HEK293 (cell line): ENCODE results near the gene RNF169.

Experiments used
- CTCF ChIA-PET: fragments of 350-600 bp; formaldehyde crosslinking; extraction: SDS; loops from one replicate; lab custom pipeline; 2021; ENCODE audit warnings: antibody characterized with exemption; lab: Yijun Ruan, JAX
- POLR2A ChIA-PET: fragments of 300-600 bp; formaldehyde crosslinking; extraction: SDS; loops from one replicate; lab custom pipeline; 2020; ENCODE audit warnings: antibody characterized with exemption, inconsistent platforms; lab: Yijun Ruan, JAX
- H3K27ac ChIP-seq: fragments of 200-500 bp; sonication (Bioruptor generic); 2 replicates; pipeline ENCODE4 v1.5.1; 2014; ENCODE audit warnings: low read depth, low read length, control low read depth, inconsistent platforms; ENCODE audit errors: extremely low read depth
- H3K36me3 ChIP-seq, 2 experiments: fragments of 200-500 bp in 1 of 2; sonication (Bioruptor generic) in 1 of 2; 1 replicate in 1 of 2; 2 replicates in 1 of 2; pipeline ENCODE4 v1.5.1; 2014 to 2017; ENCODE audit warnings: inconsistent platforms in 2 of 2, low read length in 2 of 2; ENCODE audit not compliant: control insufficient read depth in 2 of 2, insufficient read depth in 1 of 2
- H3K4me1 ChIP-seq: fragments of 200-500 bp; sonication (Bioruptor generic); 2 replicates; pipeline ENCODE4 v1.5.1; 2014; ENCODE audit warnings: mild to moderate bottlenecking, low read length, inconsistent platforms; ENCODE audit not compliant: control insufficient read depth, insufficient read depth
- H3K4me3 ChIP-seq: 2 replicates; pipeline ENCODE4 v1.5.1; 2011; ENCODE audit warnings: low read depth, mild to moderate bottlenecking, control low read depth, low read length, moderate library complexity
- H3K9me3 ChIP-seq: fragments of 200-500 bp; sonication (Bioruptor generic); 2 replicates; pipeline ENCODE4 v1.5.1; 2014; ENCODE audit warnings: low read depth, low read length, inconsistent platforms; ENCODE audit not compliant: control insufficient read depth, insufficient read depth
- EGR2 ChIP-seq: fragments of 450-650 bp; formaldehyde crosslinking; IDR thresholded peaks from 2 replicates; pipeline ENCODE4 v1.5.1; 2016; ENCODE audit warnings: low read depth, missing biosample characterization, missing genetic modification characterization
- GFI1B ChIP-seq: fragments of 450-650 bp; formaldehyde crosslinking; IDR thresholded peaks from 2 replicates; pipeline ENCODE4 v1.5.1; 2016; ENCODE audit warnings: missing biosample characterization, missing genetic modification characterization
- IKZF3 ChIP-seq: fragments of 450-650 bp; IDR thresholded peaks from 2 replicates; pipeline ENCODE4 v1.5.0; 2018; ENCODE audit warnings: missing biosample characterization, mild to moderate bottlenecking, missing genetic modification characterization, moderate library complexity
- WT1 ChIP-seq: fragments of 450-650 bp; formaldehyde crosslinking; IDR thresholded peaks from 2 replicates; pipeline ENCODE4 v1.5.1; 2016; ENCODE audit warnings: missing biosample characterization, missing genetic modification characterization
- ZBTB44 ChIP-seq: fragments of 450-650 bp; IDR thresholded peaks from 2 replicates; pipeline ENCODE4 v1.5.1; 2018; ENCODE audit warnings: missing biosample characterization, mild to moderate bottlenecking, missing genetic modification characterization
- ZNF146 ChIP-seq: fragments of 450-650 bp; formaldehyde crosslinking; IDR thresholded peaks from 2 replicates; pipeline ENCODE4 v1.5.1; 2016; ENCODE audit warnings: missing biosample characterization, missing genetic modification characterization
- ZNF175 ChIP-seq: fragments of 450-650 bp; formaldehyde crosslinking; IDR thresholded peaks from 2 replicates; pipeline ENCODE4 v1.5.1; 2016; ENCODE audit warnings: missing biosample characterization, missing genetic modification characterization
- ZNF266 ChIP-seq: fragments of 450-650 bp; formaldehyde crosslinking; IDR thresholded peaks from 2 replicates; pipeline ENCODE4 v1.5.1; 2016; ENCODE audit warnings: missing biosample characterization, missing genetic modification characterization, low read depth
- ZNF324 ChIP-seq: fragments of 450-650 bp; formaldehyde crosslinking; IDR thresholded peaks from 2 replicates; pipeline ENCODE4 v1.5.1; 2016; ENCODE audit warnings: missing biosample characterization, missing genetic modification characterization
- ZNF350 ChIP-seq: fragments of 450-650 bp; formaldehyde crosslinking; IDR thresholded peaks from 2 replicates; pipeline ENCODE4 v1.5.0; 2017; ENCODE audit warnings: missing biosample characterization, mild to moderate bottlenecking, missing genetic modification characterization
- ZNF362 ChIP-seq: fragments of 450-650 bp; formaldehyde crosslinking; IDR thresholded peaks from 2 replicates; pipeline ENCODE4 v1.5.1; 2016; ENCODE audit warnings: missing biosample characterization, missing genetic modification characterization
- ZNF366 ChIP-seq: fragments of 450-650 bp; formaldehyde crosslinking; conservative IDR thresholded peaks from 2 replicates; pipeline ENCODE4 v1.5.1; 2016; ENCODE audit warnings: missing biosample characterization, missing genetic modification characterization
- ZNF473 ChIP-seq: fragments of 450-650 bp; formaldehyde crosslinking; IDR thresholded peaks from 2 replicates; pipeline ENCODE4 v1.5.1; 2017; ENCODE audit warnings: missing biosample characterization, missing genetic modification characterization
- ZNF501 ChIP-seq: fragments of 450-650 bp; formaldehyde crosslinking; IDR thresholded peaks from 2 replicates; pipeline ENCODE4 v1.5.1; 2016; ENCODE audit warnings: missing biosample characterization, missing genetic modification characterization
- ZNF529 ChIP-seq: fragments of 450-650 bp; formaldehyde crosslinking; IDR thresholded peaks from 2 replicates; pipeline ENCODE4 v1.5.1; 2017; ENCODE audit warnings: missing genetic modification characterization, missing biosample characterization; ENCODE audit not compliant: insufficient replicate concordance
- ZNF530 ChIP-seq: fragments of 450-650 bp; formaldehyde crosslinking; IDR thresholded peaks from 2 replicates; pipeline ENCODE4 v1.5.1; 2016; ENCODE audit warnings: low read depth, missing biosample characterization, missing genetic modification characterization
- ZNF600 ChIP-seq: fragments of 450-650 bp; formaldehyde crosslinking; IDR thresholded peaks from 2 replicates; pipeline ENCODE4 v1.5.1; 2016; ENCODE audit warnings: missing biosample characterization, missing genetic modification characterization
- ZNF626 ChIP-seq: fragments of 450-650 bp; sonication (Bioruptor Pico); formaldehyde crosslinking; IDR thresholded peaks from 2 replicates; pipeline ENCODE4 v1.5.1; 2018; ENCODE audit warnings: missing biosample characterization, missing genetic modification characterization, inconsistent platforms
- ZNF768 ChIP-seq: fragments of 450-650 bp; formaldehyde crosslinking; IDR thresholded peaks from 2 replicates; pipeline ENCODE4 v1.5.1; 2018; ENCODE audit warnings: missing biosample characterization, mild to moderate bottlenecking, missing genetic modification characterization
- ZNF837 ChIP-seq: fragments of 450-650 bp; formaldehyde crosslinking; IDR thresholded peaks from 2 replicates; pipeline ENCODE4 v1.5.1; 2016; ENCODE audit warnings: missing biosample characterization, missing genetic modification characterization
- TF ChIP-seq, protein P1 (sequence below): fragments of 450-650 bp; formaldehyde crosslinking; IDR thresholded peaks from 2 replicates; pipeline ENCODE4 v1.5.1; 2016; ENCODE audit warnings: missing biosample characterization, missing genetic modification characterization, low read depth

The RNF169 gene

GRCh38 chr11:74818283-74818946, 69.8 kb downstream of the RNF169 start (continued):
- TF ChIP-seq EGR2 (tag by site-specific recombination) (no peak), ZNF768 (no peak), ZNF626 (tag by site-specific recombination) (no peak), ZNF362 (tag by site-specific recombination) (no peak), ZNF366 (no peak), WT1 (tag by site-specific recombination) (no peak)
- TF ChIP-seq, protein P1, sequence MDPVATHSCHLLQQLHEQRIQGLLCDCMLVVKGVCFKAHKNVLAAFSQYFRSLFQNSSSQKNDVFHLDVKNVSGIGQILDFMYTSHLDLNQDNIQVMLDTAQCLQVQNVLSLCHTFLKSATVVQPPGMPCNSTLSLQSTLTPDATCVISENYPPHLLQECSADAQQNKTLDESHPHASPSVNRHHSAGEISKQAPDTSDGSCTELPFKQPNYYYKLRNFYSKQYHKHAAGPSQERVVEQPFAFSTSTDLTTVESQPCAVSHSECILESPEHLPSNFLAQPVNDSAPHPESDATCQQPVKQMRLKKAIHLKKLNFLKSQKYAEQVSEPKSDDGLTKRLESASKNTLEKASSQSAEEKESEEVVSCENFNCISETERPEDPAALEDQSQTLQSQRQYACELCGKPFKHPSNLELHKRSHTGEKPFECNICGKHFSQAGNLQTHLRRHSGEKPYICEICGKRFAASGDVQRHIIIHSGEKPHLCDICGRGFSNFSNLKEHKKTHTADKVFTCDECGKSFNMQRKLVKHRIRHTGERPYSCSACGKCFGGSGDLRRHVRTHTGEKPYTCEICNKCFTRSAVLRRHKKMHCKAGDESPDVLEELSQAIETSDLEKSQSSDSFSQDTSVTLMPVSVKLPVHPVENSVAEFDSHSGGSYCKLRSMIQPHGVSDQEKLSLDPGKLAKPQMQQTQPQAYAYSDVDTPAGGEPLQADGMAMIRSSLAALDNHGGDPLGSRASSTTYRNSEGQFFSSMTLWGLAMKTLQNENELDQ: no peak

DNA sequence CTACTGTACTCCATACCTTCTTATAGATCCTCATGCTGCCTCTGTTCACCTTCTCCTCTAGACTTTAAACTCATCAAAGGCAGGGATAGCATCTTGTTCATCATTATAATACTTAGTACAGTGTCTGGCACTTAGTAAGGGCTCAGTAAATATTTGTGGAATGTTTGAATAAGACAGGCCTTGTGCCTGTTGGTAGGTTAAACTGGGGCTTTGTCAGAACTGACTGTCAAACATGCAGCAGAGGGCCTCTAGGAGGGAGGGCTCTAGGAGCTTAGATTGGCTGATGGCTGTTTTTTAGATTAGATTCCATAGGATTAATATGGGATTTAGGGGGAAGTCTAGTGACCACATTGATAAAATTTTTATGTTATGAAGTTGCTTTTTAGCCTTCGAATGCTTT, 70.8 kb downstream of the RNF169 start:
- ChIA-PET CTCF (interaction anchor here (0.9 to 1.0 kb wide), 2 partner anchors 323 to 565 kb away, joined by 3 to 4 read pairs; no protein-coding TSS in a partner anchor), POLR2A (no interaction called here)
- H3K9me3 ChIP-seq: no peaks in the 10 kb centered on the region
- H3K36me3 ChIP-seq: peaks cover 0 to 35% of the 10 kb centered on the region in 2 experiments; a peak in 2 of 3 replicates
- H3K27ac ChIP-seq: no peak overlapping the region
- no peak for TF ChIP-seq ZNF266
- TF ChIP-seq ZNF530 (tag by site-specific recombination): no peak
- TF ChIP-seq ZNF175 (tag by site-specific recombination): no peak
- no peak for TF ChIP-seq IKZF3 (tag by site-specific recombination)
- TF ChIP-seq GFI1B (tag by site-specific recombination): no peak
- no peak for TF ChIP-seq ZNF501 (tag by site-specific recombination)
- no peak for TF ChIP-seq ZNF600
- no peak for TF ChIP-seq ZNF529 (tag by site-specific recombination)
- no peak for TF ChIP-seq ZNF350 (tag by site-specific recombination)
- TF ChIP-seq ZNF473 (tag by site-specific recombination): no peak
- TF ChIP-seq ZBTB44 (tag by site-specific recombination): no peak
- TF ChIP-seq ZNF146 (tag by site-specific recombination): no peak
- no peak for TF ChIP-seq ZNF324 (tag by site-specific recombination)
- TF ChIP-seq ZNF837 (tag by site-specific recombination): no peak
- no peak overlapping the region for H3K4me3 ChIP-seq
- H3K4me1 ChIP-seq: no peaks in the 10 kb centered on the region
